ENCODE measurements around the gene EZR. TPM values are rescaled to one million over a fixed set of nuclear protein-coding genes. Genes with fewer than 3 reads are reported as not detected.

Gene EZR
- total and polyA plus RNA-seq, 2 of the 13 experiments (the other 11 are each of a cell fraction or from before 2014, with no cell fraction given) = 34.7 to 60.3 TPM

DNA sequence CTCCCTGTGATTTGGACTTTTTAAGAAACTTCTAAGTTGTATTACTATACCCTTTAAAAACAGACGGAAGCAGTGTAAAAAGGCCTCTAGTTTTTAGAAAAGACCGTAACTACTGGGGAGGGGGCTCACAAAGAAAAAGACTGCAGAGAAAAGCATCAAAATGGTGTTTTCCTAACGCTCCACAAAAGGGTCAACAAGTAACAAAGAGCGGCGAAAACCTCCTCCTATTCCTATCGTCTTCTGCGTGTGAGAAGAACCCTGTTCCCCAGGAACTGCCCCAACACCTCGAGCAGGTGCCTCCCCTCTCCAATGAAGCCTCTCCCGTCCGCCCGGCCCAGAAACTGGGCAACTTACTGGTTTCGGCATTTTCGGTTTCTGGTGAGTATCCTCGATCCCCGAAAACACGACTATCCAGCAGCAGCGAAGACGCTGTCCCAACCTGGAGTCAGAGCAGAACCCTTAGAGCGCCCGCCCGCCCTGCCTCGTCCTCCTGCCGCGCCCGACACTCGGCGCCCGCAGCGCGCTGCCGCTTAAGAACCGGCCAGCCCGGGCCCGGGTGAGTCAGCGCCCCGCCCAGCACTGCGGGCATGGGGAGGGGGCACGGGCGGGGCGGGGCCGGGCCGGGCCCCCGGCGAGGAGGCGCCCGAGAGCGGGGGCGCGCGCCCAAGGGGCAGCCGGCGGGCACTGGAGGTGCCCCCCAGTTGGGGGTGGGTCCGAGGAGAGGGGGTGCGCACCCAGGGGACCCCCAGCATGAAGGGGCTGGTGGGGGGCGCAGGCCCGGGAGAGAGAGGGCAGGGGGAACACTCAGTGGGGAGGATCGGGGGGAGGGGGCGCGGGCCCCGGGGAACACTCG lies 1.2 kb downstream of the EZR start (continued):
- no peak for TF ChIP-seq HIVEP1 (CRISPR knock-in tag; IDR thresholded peaks at IDR 0.05)
- TF ChIP-seq EEA1 (CRISPR knock-in tag; IDR thresholded peaks at IDR 0.05; ENCODE audit: borderline replicate concordance) = no peak
- TF ChIP-seq ZNF557 (CRISPR knock-in tag; IDR thresholded peaks at IDR 0.05) = no peak
- peak; percentile 54 for TF ChIP-seq SP4 (CRISPR knock-in tag; IDR thresholded peaks at IDR 0.05)
- TF ChIP-seq ZNF614 (CRISPR knock-in tag; IDR thresholded peaks at IDR 0.05; ENCODE audit: borderline replicate concordance) = no peak
- TF ChIP-seq LBX2 (CRISPR knock-in tag; IDR thresholded peaks at IDR 0.05; ENCODE audit: borderline replicate concordance) = no peak
- TF ChIP-seq DNMT3B (CRISPR knock-in tag; conservative IDR thresholded peaks at IDR 0.05) = peak; percentile 83
- peak; percentile 99 for TF ChIP-seq ZNF142 (CRISPR knock-in tag; IDR thresholded peaks at IDR 0.05)
- TF ChIP-seq FOXO4 (CRISPR knock-in tag; conservative IDR thresholded peaks at IDR 0.05) = no peak
- TF ChIP-seq MEIS1 (CRISPR knock-in tag; IDR thresholded peaks at IDR 0.05; ENCODE audit: borderline replicate concordance) = no peak
- TF ChIP-seq CENPT (CRISPR knock-in tag; IDR thresholded peaks at IDR 0.05; ENCODE audit: low read depth) = 0 out of 2 replicates have a peak, but pooled peaks have one; percentile 36
- peak; percentile 23 for TF ChIP-seq DBP (CRISPR knock-in tag; IDR thresholded peaks at IDR 0.05; ENCODE audit: not compliant biosample characterization)
- no peak for TF ChIP-seq MXI1 (IDR thresholded peaks at IDR 0.05; ENCODE audit: borderline replicate concordance, low read depth, low read length)
- no peak for TF ChIP-seq ZNF33B (CRISPR knock-in tag; IDR thresholded peaks at IDR 0.05)
- no peak for TF ChIP-seq ZNF75D (CRISPR knock-in tag; IDR thresholded peaks at IDR 0.05; ENCODE audit: borderline replicate concordance)
- TF ChIP-seq ZNF549 (CRISPR knock-in tag; IDR thresholded peaks at IDR 0.05) = no peak
- TF ChIP-seq ZNF256 (CRISPR knock-in tag; conservative IDR thresholded peaks at IDR 0.05) = 0 out of 2 replicates have a peak, but pooled peaks have one; percentile 46
- TF ChIP-seq SATB2 (CRISPR knock-in tag; IDR thresholded peaks at IDR 0.05) = no peak
- TF ChIP-seq PTBP1 (IDR thresholded peaks at IDR 0.05; ENCODE audit: low read depth, low read length, poor library complexity, severe bottlenecking) = no peak
- TF ChIP-seq ZNF17 (CRISPR knock-in tag; IDR thresholded peaks at IDR 0.05) = no peak
- peak; percentile 27; the same call in 1 of the 2 replicates for TF ChIP-seq ZBTB20 (CRISPR knock-in tag; IDR thresholded peaks at IDR 0.05; ENCODE audit: borderline replicate concordance, low read depth)
- TF ChIP-seq KLF9 (CRISPR knock-in tag; IDR thresholded peaks at IDR 0.05; ENCODE audit: low read depth) = no peak
